Measurements from ENCODE around the gene VSIG10. TPM values are rescaled to one million over a fixed set of nuclear protein-coding genes. Genes with fewer than 3 reads are reported as not detected.
A peak's percentile ranks its signal among the peaks of the same experiment; 100 is the strongest.

The VSIG10 gene
- polyA plus RNA-seq, 3 donors, result 1.5 to 2.3 (median 1.5) TPM

- Histone ChIP-seq H3K4me3 (replicated peaks in 1 of 3; ENCODE audit: low read depth in 2 of 3, low read length in 3 of 3) (no peak overlapping the region), H3K36me3 (replicated peaks in 1 of 2; ENCODE audit: control insufficient read depth in 1 of 2, insufficient read depth in 2 of 2, low read length in 2 of 2) (peaks cover 75 to 100% of the 10 kb centered on the region in 2 donors), H3K27me3 (ENCODE audit: control insufficient read depth in 2 of 2, insufficient read depth in 2 of 2, low read length in 2 of 2) (no peaks in the 10 kb centered on the region), H3K4me1 (ENCODE audit: control insufficient read depth in 1 of 2, insufficient read depth in 2 of 2, low read length in 2 of 2) (no peaks in the 10 kb centered on the region), H3K4me2 (replicated peaks; ENCODE audit: extremely low read depth, low read length, poor library complexity, severe bottlenecking) (no peak overlapping the region), H3K9ac (ENCODE audit: insufficient read depth, low read length, poor library complexity, severe bottlenecking) (no peak overlapping the region), H4K20me1 (ENCODE audit: insufficient read depth, low read length) (no peaks in the 10 kb centered on the region), H3K27ac (ENCODE audit: low read depth in 1 of 2, low read length in 2 of 2) (no peak overlapping the region), H3K79me2 (ENCODE audit: insufficient read depth, low read length) (no peaks in the 10 kb centered on the region), H3K9me3 (replicated peaks in 1 of 2; ENCODE audit: control insufficient read depth in 1 of 2, insufficient read depth in 1 of 2, low read length in 2 of 2) (no peaks in the 10 kb centered on the region), H2AFZ (ENCODE audit: insufficient read depth, low read depth, low read length, poor library complexity, severe bottlenecking) (no peak overlapping the region)
- peaks cover 0 to 3% (median 0%) of the 10 kb centered on the region in 7 donors for H3K9me3 Mint-ChIP-seq
- no peak overlapping the region for H3K4me3 Mint-ChIP-seq
- H3K4me1 Mint-ChIP-seq, result peaks cover 1% of the 10 kb centered on the region
- whole genome bisulfite sequencing (ENCODE audit: insufficient coverage), result 100% methylated on average over 2 of the region's 9 CpGs
- peaks cover 74 to 92% of the 10 kb centered on the region in 2 donors for H3K36me3 Mint-ChIP-seq
- peak overlapping the region in 1 of 7 donors; percentile 7 for H3K27ac Mint-ChIP-seq
- intact Hi-C loops (cut with micrococcal nuclease), result no loop called here
- no peak for DNase-seq
- no peaks in the 10 kb centered on the region for H3K27me3 Mint-ChIP-seq (ENCODE audit: low read depth in 3 of 3)
- TF ChIP-seq CTCF (IDR thresholded peaks at IDR 0.05), result no peak
Measured at GRCh38 chr12:118035190-118036041, 68.4 kb downstream of the VSIG10 start.

GRCh38 chr12:118034429-118035189 is 69.2 kb downstream of the VSIG10 start:
- Mint-ChIP-seq H3K27me3 (ENCODE audit: low read depth in 3 of 3) (no peaks in the 10 kb centered on the region), H3K9me3 (peaks cover 0 to 3% (median 0%) of the 10 kb centered on the region in 7 donors), H3K27ac (peak overlapping the region in 1 of 7 donors; percentile 7), H3K4me3 (no peak overlapping the region), H3K4me1 (peaks cover 1% of the 10 kb centered on the region), H3K36me3 (peaks cover 75 to 90% of the 10 kb centered on the region in 2 donors)
- H4K20me1 ChIP-seq (ENCODE audit: insufficient read depth, low read length), result no peaks in the 10 kb centered on the region
- intact Hi-C loops (cut with micrococcal nuclease), result no loop called here
- H3K27me3 ChIP-seq (ENCODE audit: control insufficient read depth in 2 of 2, insufficient read depth in 2 of 2, low read length in 2 of 2), result no peaks in the 10 kb centered on the region
- no peaks in the 10 kb centered on the region for H3K79me2 ChIP-seq (ENCODE audit: insufficient read depth, low read length)
- H3K4me2 ChIP-seq (replicated peaks; ENCODE audit: extremely low read depth, low read length, poor library complexity, severe bottlenecking), result no peak overlapping the region
- no peaks in the 10 kb centered on the region for H3K4me1 ChIP-seq (ENCODE audit: control insufficient read depth in 1 of 2, insufficient read depth in 2 of 2, low read length in 2 of 2)
- H3K36me3 ChIP-seq (replicated peaks in 1 of 2; ENCODE audit: control insufficient read depth in 1 of 2, insufficient read depth in 2 of 2, low read length in 2 of 2), result peaks cover 72 to 100% of the 10 kb centered on the region in 2 donors
- no CpG with 5 or more reads among the region's 5 CpGs for WGBS (ENCODE audit: insufficient coverage)
- H3K4me3 ChIP-seq (replicated peaks in 1 of 3; ENCODE audit: low read depth in 2 of 3, low read length in 3 of 3), result no peak overlapping the region
- no peak overlapping the region for H3K27ac ChIP-seq (ENCODE audit: low read depth in 1 of 2, low read length in 2 of 2)
- no peak overlapping the region for H3K9ac ChIP-seq (ENCODE audit: insufficient read depth, low read length, poor library complexity, severe bottlenecking)
- H3K9me3 ChIP-seq (replicated peaks in 1 of 2; ENCODE audit: control insufficient read depth in 1 of 2, insufficient read depth in 1 of 2, low read length in 2 of 2), result no peaks in the 10 kb centered on the region
- no peak for DNase-seq
- no peak overlapping the region for H2AFZ ChIP-seq (ENCODE audit: insufficient read depth, low read depth, low read length, poor library complexity, severe bottlenecking)
- TF ChIP-seq CTCF (IDR thresholded peaks at IDR 0.05), result no peak

All from CD14-positive monocyte (primary cell).